T-cell (primary cell): ENCODE measurements around the gene ADAM22. TPM values are rescaled to one million over a fixed set of nuclear protein-coding genes. Genes with fewer than 3 reads are reported as not detected.

ENCODE experiments used
- ATAC-seq, 4 experiments: fragments of 200-7000 bp in 3 of 4; fragments of 150-1000 bp in 1 of 4; cut with Tn5 transposase; replicated peaks in 1 of 4; 1 replicate in 3 of 4; 2 replicates in 1 of 4; pipeline ENCODE4 v1.10.0; 2021; ENCODE audit warnings: moderate library complexity in 3 of 4, mild to moderate bottlenecking in 2 of 4, moderate number of reproducible peaks in 1 of 4
- CTCF ChIA-PET, 2 donors: fragments of 300-600 bp; sonication (Branson Sonifier 250); formaldehyde crosslinking; loops; one replicate each; lab custom pipeline; 2022; ENCODE audit warnings: antibody characterized with exemption in 2 of 2; lab: Charles Lee
- POLR2A ChIA-PET, 2 donors: fragments of 300-600 bp; sonication (Branson Sonifier 250); formaldehyde crosslinking; loops; one replicate each; lab custom pipeline; 2022; ENCODE audit warnings: antibody characterized with exemption in 2 of 2; lab: Charles Lee
- DNase-seq, 35 experiments: peaks; one replicate each; pipeline versions ENCODE4 v3.0.0 to v3.0.0-alpha.2; 2013 to 2023
- H3K27ac ChIP-seq: one replicate; pipeline ENCODE4 v1.5.1; 2013; ENCODE audit warnings: low read length
- H3K27me3 ChIP-seq, 2 experiments: replicated peaks in 1 of 2; 1 replicate in 1 of 2; 2 replicates in 1 of 2; pipeline versions ENCODE4 v1.6.1 to v1.7.0; 2013; ENCODE audit warnings: low read length in 1 of 2, mixed read lengths in 1 of 2; ENCODE audit not compliant: control insufficient read depth in 2 of 2, insufficient read depth in 2 of 2; ENCODE audit errors: extremely low read depth in 1 of 2
- H3K36me3 ChIP-seq, 2 donors: 1 replicate in 1 of 2; 2 replicates in 1 of 2; pipeline versions ENCODE4 v1.6.1 to v1.7.0; 2013; ENCODE audit warnings: low read length in 1 of 2; ENCODE audit not compliant: control insufficient read depth in 2 of 2, insufficient read depth in 1 of 2; ENCODE audit errors: extremely low read depth in 1 of 2
- H3K4me1 ChIP-seq, 2 experiments: 1 replicate in 1 of 2; 2 replicates in 1 of 2; pipeline versions ENCODE4 v1.6.1 to v1.7.0; 2013; ENCODE audit warnings: low read length in 2 of 2, mixed read lengths in 1 of 2; ENCODE audit not compliant: insufficient read depth in 2 of 2, control insufficient read depth in 1 of 2; ENCODE audit errors: extremely low read depth in 1 of 2
- H3K4me3 ChIP-seq, 2 donors: 1 replicate in 1 of 2; 2 replicates in 1 of 2; pipeline versions ENCODE4 v1.5.1 to v1.7.0; 2013; ENCODE audit warnings: mild to moderate bottlenecking in 2 of 2, low read length in 1 of 2, moderate library complexity in 1 of 2; ENCODE audit not compliant: control insufficient read depth in 1 of 2; ENCODE audit errors: extremely low read depth in 1 of 2
- H3K9me3 ChIP-seq: 2 replicates; pipeline ENCODE4 v1.7.0; 2013
- H3K27ac Mint-ChIP-seq, 2 donors: one replicate each; pipeline ENCODE4 v1.8.0; 2020 to 2021; ENCODE audit warnings: mild to moderate bottlenecking in 2 of 2, mixed read lengths in 2 of 2
- H3K27me3 Mint-ChIP-seq, 2 donors: one replicate each; pipeline ENCODE4 v1.8.0; 2021 to 2022; ENCODE audit warnings: mixed read lengths in 2 of 2
- H3K36me3 Mint-ChIP-seq: one replicate; pipeline ENCODE4 v1.8.0; 2021; ENCODE audit warnings: mixed read lengths
- H3K4me1 Mint-ChIP-seq, 3 donors: one replicate each; pipeline ENCODE4 v1.8.0; 2020 to 2022; ENCODE audit warnings: mixed read lengths in 3 of 3, mild to moderate bottlenecking in 1 of 3
- H3K4me3 Mint-ChIP-seq, 3 donors: one replicate each; pipeline ENCODE4 v1.8.0; 2020 to 2022; ENCODE audit warnings: mild to moderate bottlenecking in 3 of 3, mixed read lengths in 3 of 3, moderate library complexity in 3 of 3
- H3K9me3 Mint-ChIP-seq, 3 donors: one replicate each; pipeline ENCODE4 v1.8.0; 2020 to 2022; ENCODE audit warnings: mixed read lengths in 3 of 3
- WGBS: methylation state at CpG from one replicate; pipeline ENCODE4 v1.1.5; 2013; ENCODE audit warnings: missing lambda C conversion rate; ENCODE audit not compliant: insufficient coverage; 5-methylcytosine and 5-hydroxymethylcytosine counted together
- total RNA-seq, 35 experiments: library from RNA in 6 of 35; stranded (reverse) in 6 of 35; fragments of 120-200 nt in 1 of 35; gene quantifications; one replicate each; pipeline versions ENCODE4 v1.2.1 to v1.2.4 and lab custom pipeline; 2013 to 2026

ADAM22 gene
- total RNA-seq, 5 donors from 2014 or later (not counting 1 experiment from before 2014, with no cell fraction given): 2.9 to 5.6 (median 4.3) TPM

GRCh38 chr7:88062238-88062637, 128.2 kb downstream of the ADAM22 start:
- H3K4me3 Mint-ChIP-seq: no peak overlapping the region
- H3K27ac Mint-ChIP-seq: no peak overlapping the region
- no peaks in the 10 kb centered on the region for H3K36me3 ChIP-seq
- H3K4me1 Mint-ChIP-seq: peaks cover 0 to 9% (median 6%) of the 10 kb centered on the region in 3 donors
- H3K9me3 ChIP-seq: no peaks in the 10 kb centered on the region
- peaks cover 4% of the 10 kb centered on the region for H3K36me3 Mint-ChIP-seq
- ATAC-seq: peak in 1 of 4 experiments; percentile 29
- POLR2A ChIA-PET: interaction anchor here in 1 of 2 donors (0.6 to 0.7 kb wide), 2 partner anchors 50 to 131 kb away, joined by 5 to 7 read pairs; no protein-coding TSS in a partner anchor
- H3K9me3 Mint-ChIP-seq: no peaks in the 10 kb centered on the region
- H3K27ac ChIP-seq: no peak overlapping the region
- H3K27me3 ChIP-seq: no peaks in the 10 kb centered on the region
- H3K4me1 ChIP-seq: no peaks in the 10 kb centered on the region
- no peak for DNase-seq
- no peak overlapping the region for H3K4me3 ChIP-seq
- H3K27me3 Mint-ChIP-seq: no peaks in the 10 kb centered on the region
- CTCF ChIA-PET: interaction anchor here in 1 of 2 donors (0.7 kb wide), 1 partner anchor 18 kb away, joined by 3 read pairs; no protein-coding TSS in a partner anchor

DNA sequence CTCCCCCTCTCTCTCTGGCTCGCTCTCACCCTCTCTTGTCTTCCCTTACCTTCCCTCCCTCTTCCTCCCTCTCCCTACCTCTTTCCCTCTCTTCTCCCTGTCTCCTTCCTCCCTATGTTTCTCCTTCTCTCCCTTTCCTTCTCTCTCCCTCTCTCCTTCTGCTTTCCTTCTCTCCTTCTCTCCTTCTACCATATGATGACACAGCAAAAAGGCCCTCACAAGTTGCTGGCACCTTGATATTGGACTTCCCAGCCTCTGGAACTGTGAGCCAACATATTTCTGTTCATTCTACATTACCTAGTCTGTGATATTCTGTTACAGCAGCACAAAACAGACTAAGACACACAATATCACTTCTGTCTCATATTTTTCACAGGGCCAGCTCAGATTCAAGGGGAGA, 135.0 kb downstream of the ADAM22 start:
- Histone ChIP-seq H3K36me3 (no peaks in the 10 kb centered on the region), H3K27me3 (no peaks in the 10 kb centered on the region), H3K9me3 (no peaks in the 10 kb centered on the region), H3K4me1 (no peaks in the 10 kb centered on the region), H3K27ac (no peak overlapping the region), H3K4me3 (no peak overlapping the region)
- Mint-ChIP-seq H3K27me3 (no peaks in the 10 kb centered on the region), H3K36me3 (no peaks in the 10 kb centered on the region), H3K9me3 (peaks cover 0 to 5% (median 5%) of the 10 kb centered on the region in 3 donors), H3K27ac (no peak overlapping the region), H3K4me1 (no peaks in the 10 kb centered on the region), H3K4me3 (no peak overlapping the region)
- ChIA-PET POLR2A (no interaction called here), CTCF (no interaction called here)
- 100% methylated on average over 1 of the region's 1 CpG for WGBS
- no peak for DNase-seq
- no peak for ATAC-seq

GRCh38 chr7:88071994-88072714, 138.1 kb downstream of the ADAM22 start:
- Mint-ChIP-seq H3K4me3 (no peak overlapping the region), H3K27ac (no peak overlapping the region), H3K4me1 (no peaks in the 10 kb centered on the region), H3K27me3 (no peaks in the 10 kb centered on the region), H3K36me3 (peaks cover 7% of the 10 kb centered on the region), H3K9me3 (peaks cover 0 to 5% (median 5%) of the 10 kb centered on the region in 3 donors)
- Histone ChIP-seq H3K4me3 (no peak overlapping the region), H3K27me3 (no peaks in the 10 kb centered on the region), H3K27ac (no peak overlapping the region), H3K4me1 (no peaks in the 10 kb centered on the region), H3K36me3 (no peaks in the 10 kb centered on the region), H3K9me3 (no peaks in the 10 kb centered on the region)
- ATAC-seq (no peak), DNase-seq (no peak)
- POLR2A ChIA-PET: no interaction called here
- CTCF ChIA-PET: no interaction called here
- no CpG with 5 or more reads among the region's 3 CpGs for WGBS

DNA sequence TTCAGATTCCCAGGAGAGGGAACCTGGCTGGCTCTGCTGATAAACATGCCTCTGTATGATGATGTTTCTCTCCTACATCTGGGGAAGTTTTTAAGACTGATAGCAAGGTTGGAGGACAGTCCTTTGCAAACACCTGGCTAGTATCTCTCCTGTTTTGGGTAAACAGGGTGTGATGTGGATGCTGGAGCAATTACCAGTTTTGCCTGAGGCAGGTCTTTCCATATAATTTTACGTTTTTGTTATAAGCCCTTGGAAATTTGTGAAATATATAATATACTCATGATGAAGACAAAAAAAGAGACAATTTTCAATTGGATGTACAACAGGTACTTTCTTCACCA, 138.6 kb downstream of the ADAM22 start:
- H3K27me3 Mint-ChIP-seq: no peaks in the 10 kb centered on the region
- no peak overlapping the region for H3K27ac ChIP-seq
- no CpG with 5 or more reads among the region's 1 CpG for WGBS
- H3K36me3 ChIP-seq: no peaks in the 10 kb centered on the region
- CTCF ChIA-PET: no interaction called here
- peaks cover 0 to 5% (median 5%) of the 10 kb centered on the region in 3 donors for H3K9me3 Mint-ChIP-seq
- H3K36me3 Mint-ChIP-seq: peaks cover 7% of the 10 kb centered on the region
- POLR2A ChIA-PET: no interaction called here
- no peaks in the 10 kb centered on the region for H3K4me1 ChIP-seq
- ATAC-seq: no peak
- no peak for DNase-seq
- H3K4me3 ChIP-seq: no peak overlapping the region
- no peaks in the 10 kb centered on the region for H3K4me1 Mint-ChIP-seq
- H3K4me3 Mint-ChIP-seq: no peak overlapping the region
- no peak overlapping the region for H3K27ac Mint-ChIP-seq
- no peaks in the 10 kb centered on the region for H3K27me3 ChIP-seq
- H3K9me3 ChIP-seq: no peaks in the 10 kb centered on the region

DNA sequence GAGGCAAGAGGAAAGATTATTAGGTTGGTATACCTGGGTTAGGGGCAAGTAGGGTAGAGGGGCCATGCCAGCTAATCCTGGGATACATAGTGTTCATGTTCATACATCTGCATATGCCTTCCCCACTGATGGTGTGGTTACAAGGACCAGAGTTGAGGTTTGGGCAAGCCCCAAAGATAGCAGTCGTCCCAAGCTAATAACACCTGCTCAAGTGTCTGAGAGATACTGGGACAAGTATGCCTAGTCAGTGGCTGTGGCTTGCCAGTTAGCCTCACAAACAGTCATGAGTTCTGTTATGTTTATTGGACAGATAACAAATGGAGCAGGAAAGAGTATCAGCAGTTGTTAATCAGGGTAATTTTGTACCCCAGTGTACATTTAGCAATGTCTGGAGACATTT, 139.6 kb downstream of the ADAM22 start:
- DNase-seq (no peak), ATAC-seq (no peak)
- WGBS: no CpG with 5 or more reads among the region's 1 CpG
- no peak overlapping the region for H3K4me3 ChIP-seq
- Mint-ChIP-seq H3K4me1 (no peaks in the 10 kb centered on the region), H3K9me3 (peaks cover under 1 to 5% (median 2%) of the 10 kb centered on the region in 3 donors), H3K27me3 (peaks cover 0 to 1% of the 10 kb centered on the region in 2 donors), H3K4me3 (no peak overlapping the region), H3K36me3 (peaks cover 10% of the 10 kb centered on the region), H3K27ac (no peak overlapping the region)
- no peaks in the 10 kb centered on the region for H3K36me3 ChIP-seq
- no peaks in the 10 kb centered on the region for H3K9me3 ChIP-seq
- H3K27ac ChIP-seq: no peak overlapping the region
- H3K4me1 ChIP-seq: no peaks in the 10 kb centered on the region
- H3K27me3 ChIP-seq: no peaks in the 10 kb centered on the region
- CTCF ChIA-PET: no interaction called here
- POLR2A ChIA-PET: no interaction called here

- no peaks in the 10 kb centered on the region for H3K27me3 ChIP-seq
- no peak overlapping the region for H3K4me3 Mint-ChIP-seq
Measured at GRCh38 chr7:88075216-88075615, 141.2 kb downstream of the ADAM22 start.

More at GRCh38 chr7:88075216-88075615, 141.2 kb downstream of the ADAM22 start:
- no peak for ATAC-seq
- WGBS: 67% methylated on average over 1 of the region's 2 CpGs
- ChIA-PET CTCF (no interaction called here), POLR2A (no interaction called here)
- Mint-ChIP-seq H3K36me3 (peaks cover 10% of the 10 kb centered on the region), H3K9me3 (peaks cover 0 to 4% (median 0%) of the 10 kb centered on the region in 3 donors), H3K27ac (no peak overlapping the region), H3K4me1 (no peaks in the 10 kb centered on the region), H3K27me3 (peaks cover 0 to 1% of the 10 kb centered on the region in 2 donors)
- H3K27ac ChIP-seq: no peak overlapping the region
- no peaks in the 10 kb centered on the region for H3K36me3 ChIP-seq
- no peaks in the 10 kb centered on the region for H3K9me3 ChIP-seq
- no peak overlapping the region for H3K4me3 ChIP-seq
- no peak for DNase-seq
- H3K4me1 ChIP-seq: no peaks in the 10 kb centered on the region
